Mucosa of descending colon (tissue), 3 donors: ENCODE results near the gene SCIN. TPM values are rescaled to one million over a fixed set of nuclear protein-coding genes. Genes with fewer than 3 reads are reported as not detected.

Experiments used
- ATAC-seq: fragments of 200-7000 bp; cut with Tn5 transposase; one replicate; pipeline ENCODE4 v1.9.1; 2020; ENCODE audit warnings: mild to moderate bottlenecking, moderate library complexity
- DNase-seq, 3 donors: peaks; one replicate each; pipeline ENCODE4 v3.0.0-alpha.2; 2020
- H3K36me3 ChIP-seq: fragments of 200-600 bp; one replicate; pipeline ENCODE4 v1.8.0; 2021; ENCODE audit warnings: low read depth, mild to moderate bottlenecking
- H3K4me1 ChIP-seq: fragments of 200-600 bp; one replicate; pipeline ENCODE4 v1.8.0; 2021; ENCODE audit warnings: low read depth, mild to moderate bottlenecking
- H3K4me3 ChIP-seq: fragments of 200-600 bp; one replicate; pipeline ENCODE4 v1.8.0; 2021; ENCODE audit warnings: mild to moderate bottlenecking
- H3K9me3 ChIP-seq: fragments of 200-600 bp; one replicate; pipeline ENCODE4 v1.8.0; 2021; ENCODE audit warnings: mild to moderate bottlenecking
- CTCF ChIP-seq: fragments of 200-600 bp; IDR thresholded peaks from one replicate; pipeline ENCODE4 v1.8.0; 2022; ENCODE audit warnings: antibody characterized with exemption, mild to moderate bottlenecking
- intact Hi-C, 2 donors: fragments of 100-400 bp; cut with DNase I in 1 of 2; cut with micrococcal nuclease in 1 of 2; formaldehyde crosslinking; loops; one replicate each; pipeline versions ENCODE4 v1.11.0 to v1.11.1; 2022; cut with DNase I, micrococcal nuclease
- total RNA-seq, 3 donors: library from RNA; stranded (reverse); fragmentation: NEBNext Ultra II Directional in 2 of 3; extraction: Animal tissue kit (Norgen Biotek cat#: 25700) in 2 of 3; gene quantifications; one replicate each; pipeline versions ENCODE4 v1.2.1 to v1.2.4, GENCODE V29; 2021 to 2023
- donor health status: DM: no; HTN: no; CAD: no; lungs with moderate emphysema.
- donor health status: DM: no; HTN: no; CAD: no.
- donor health status: DM: no; HTN: yes; CAD: no.

SCIN gene
- total RNA-seq, 3 donors from 2014 or later: 25.1 to 86.6 (median 77.1) TPM

- no peak overlapping the region for H3K4me3 ChIP-seq
- intact Hi-C loops: no loop called here
- H3K4me1 ChIP-seq: no peaks in the 10 kb centered on the region
- no peak for ATAC-seq
- H3K36me3 ChIP-seq: no peaks in the 10 kb centered on the region
- no peaks in the 10 kb centered on the region for H3K9me3 ChIP-seq
- TF ChIP-seq CTCF: no peak
- DNase-seq: no peak
These were observed 122.1 kb downstream of the SCIN start for GRCh38 chr7:12692479-12693259.

GRCh38 chr7:12694817-12695216 lies 124.3 kb downstream of the SCIN start:
- TF ChIP-seq CTCF: no peak
- Histone ChIP-seq H3K9me3 (no peaks in the 10 kb centered on the region), H3K4me3 (no peak overlapping the region), H3K4me1 (no peaks in the 10 kb centered on the region), H3K36me3 (no peaks in the 10 kb centered on the region)
- no peak for ATAC-seq
- intact Hi-C loops: no loop called here
- no peak for DNase-seq

GRCh38 chr7:12695965-12696364 lies 125.4 kb downstream of the SCIN start:
- ATAC-seq (peak; percentile 79), DNase-seq (no peak)
- intact Hi-C loops: no loop called here
- Histone ChIP-seq H3K4me1 (no peaks in the 10 kb centered on the region), H3K4me3 (no peak overlapping the region), H3K9me3 (no peaks in the 10 kb centered on the region), H3K36me3 (no peaks in the 10 kb centered on the region)
- no peak for TF ChIP-seq CTCF

GRCh38 chr7:12699299-12699698 lies 128.8 kb downstream of the SCIN start:
- intact Hi-C loops: no loop called here
- no peak for TF ChIP-seq CTCF
- no peaks in the 10 kb centered on the region for H3K36me3 ChIP-seq
- no peaks in the 10 kb centered on the region for H3K9me3 ChIP-seq
- DNase-seq: no peak
- ATAC-seq: no peak
- H3K4me3 ChIP-seq: no peak overlapping the region
- no peaks in the 10 kb centered on the region for H3K4me1 ChIP-seq

GRCh38 chr7:12701433-12701832 lies 130.9 kb downstream of the SCIN start:
- intact Hi-C loops: no loop called here
- ATAC-seq: no peak

More at GRCh38 chr7:12701433-12701832, 130.9 kb downstream of the SCIN start:
- DNase-seq: no peak
- no peak for TF ChIP-seq CTCF
- Histone ChIP-seq H3K4me3 (no peak overlapping the region), H3K4me1 (no peaks in the 10 kb centered on the region), H3K9me3 (no peaks in the 10 kb centered on the region), H3K36me3 (no peaks in the 10 kb centered on the region)
